Muscle of back (tissue), 11 donors: Measurements from ENCODE around the gene NT5M. TPM values are rescaled to one million over a fixed set of nuclear protein-coding genes. Genes with fewer than 3 reads are reported as not detected.
A peak's percentile ranks its signal among the peaks of the same experiment; 100 is the strongest.

Source experiments
- DNase-seq, 3 donors: peaks; one replicate each; pipeline versions ENCODE4 v3.0.0 to v3.0.0-alpha.2; 2013
- polyA plus RNA-seq, 10 donors: library from polyadenylated mRNA; unstranded; fragments of 120-200 nt; gene quantifications; one replicate each; pipeline ENCODE4 v1.2.1, GENCODE V29; 2013; ENCODE audit not compliant: insufficient read length in 10 of 10

NT5M gene
- polyA plus RNA-seq, 10 donors, result 3.9 to 7.4 (median 5.7) TPM

GRCh38 chr17:17341452-17341851, 38.3 kb downstream of the NT5M start:
- DNase-seq, result no peak

GRCh38 chr17:17342242-17342945, 39.2 kb downstream of the NT5M start:
- DNase-seq, result no peak

GRCh38 chr17:17343160-17343735, 40.1 kb downstream of the NT5M start:
- DNase-seq, result no peak

- no peak for DNase-seq
Observed at GRCh38 chr17:17343896-17344506, 40.8 kb downstream of the NT5M start.

GRCh38 chr17:17344507-17345293, 41.5 kb downstream of the NT5M start:
- DNase-seq, result no peak

GRCh38 chr17:17345294-17345597, 42.1 kb downstream of the NT5M start:
- no peak for DNase-seq

GRCh38 chr17:17345686-17346427, 42.7 kb downstream of the NT5M start:
- DNase-seq, result no peak

- DNase-seq, result no peak
Observed at GRCh38 chr17:17346428-17347233, 43.5 kb downstream of the NT5M start.

- no peak for DNase-seq
Observed at GRCh38 chr17:17347234-17347955, 44.2 kb downstream of the NT5M start.

- DNase-seq, result no peak
Observed at GRCh38 chr17:17347956-17348871, 45.0 kb downstream of the NT5M start.

GRCh38 chr17:17348872-17349723, 45.9 kb downstream of the NT5M start:
- DNase-seq, result no peak

- DNase-seq, result no peak
Observed at GRCh38 chr17:17349724-17350106, 46.5 kb downstream of the NT5M start.

GRCh38 chr17:17350491-17351355, 47.5 kb downstream of the NT5M start:
- no peak for DNase-seq

GRCh38 chr17:17351356-17351891, 48.3 kb downstream of the NT5M start:
- peak in 1 of 3 donors; percentile 53 for DNase-seq

GRCh38 chr17:17351901-17352781, 49.0 kb downstream of the NT5M start:
- peak in 2 of 3 donors; percentile 54 to 67 for DNase-seq
